ENCODE measurements around the gene ZDHHC14.

GRCh38 chr6:157537556-157537955, 156.6 kb downstream of the ZDHHC14 start:
- TF ChIP-seq CTCF (IDR thresholded peaks at IDR 0.05): no peak
- TF ChIP-seq EP300 (IDR thresholded peaks at IDR 0.05): no peak
